Erythroblast (primary cell): ENCODE measurements around the gene BTBD19.

ENCODE experiments used
- GATA1 ChIP-seq: IDR thresholded peaks from 2 replicates; pipeline ENCODE4 v1.6.1; 2011; ENCODE audit warnings: low read depth, mild to moderate bottlenecking, control low read depth, low read length, moderate library complexity
- POLR2A ChIP-seq: IDR thresholded peaks from 2 replicates; pipeline ENCODE4 v1.6.1; 2011; ENCODE audit warnings: mild to moderate bottlenecking, low read length

DNA sequence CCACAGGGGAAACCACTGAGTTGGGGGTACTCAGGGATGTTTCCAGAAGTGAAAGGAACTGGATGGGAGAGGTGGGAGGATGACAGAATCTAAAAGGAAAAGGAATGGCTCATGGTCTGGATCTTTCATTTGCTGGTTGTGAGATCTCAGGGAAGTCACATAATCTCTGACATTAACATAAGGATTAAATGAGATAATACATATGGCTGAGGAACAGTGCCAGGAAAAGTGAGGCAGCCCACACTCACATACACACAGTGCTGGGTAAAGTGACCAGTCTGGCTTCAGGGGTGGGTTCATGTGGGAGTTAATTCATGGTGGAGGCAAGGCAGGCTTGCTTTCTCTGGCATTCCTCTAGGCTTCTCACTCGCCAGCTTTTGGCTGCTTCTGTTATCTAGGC is 38.7 kb downstream of the BTBD19 start:
- TF ChIP-seq POLR2A (no peak), GATA1 (no peak)
